Sigmoid colon (tissue), 4 donors: Measurements from ENCODE around the gene PRDM11.

ENCODE experiments used
- CTCF ChIP-seq, 4 experiments: fragments of 450-650 bp in 3 of 4; fragments of 200-600 bp in 1 of 4; IDR thresholded peaks; one replicate each; pipeline ENCODE4 v1.5.1; 2016 to 2019; ENCODE audit warnings: antibody characterized with exemption in 4 of 4, mild to moderate bottlenecking in 3 of 4, moderate library complexity in 2 of 4
- POLR2A ChIP-seq, 2 donors: fragments of 450-650 bp; IDR thresholded peaks; one replicate each; pipeline ENCODE4 v1.6.1; 2016; ENCODE audit warnings: antibody characterized with exemption in 2 of 2, mild to moderate bottlenecking in 2 of 2, moderate library complexity in 2 of 2
- POLR2AphosphoS5 ChIP-seq, 4 donors: sonication (generic); formaldehyde crosslinking; IDR thresholded peaks; one replicate each; pipeline ENCODE4 v1.6.1; 2017; ENCODE audit warnings: antibody characterized with exemption in 4 of 4

DNA sequence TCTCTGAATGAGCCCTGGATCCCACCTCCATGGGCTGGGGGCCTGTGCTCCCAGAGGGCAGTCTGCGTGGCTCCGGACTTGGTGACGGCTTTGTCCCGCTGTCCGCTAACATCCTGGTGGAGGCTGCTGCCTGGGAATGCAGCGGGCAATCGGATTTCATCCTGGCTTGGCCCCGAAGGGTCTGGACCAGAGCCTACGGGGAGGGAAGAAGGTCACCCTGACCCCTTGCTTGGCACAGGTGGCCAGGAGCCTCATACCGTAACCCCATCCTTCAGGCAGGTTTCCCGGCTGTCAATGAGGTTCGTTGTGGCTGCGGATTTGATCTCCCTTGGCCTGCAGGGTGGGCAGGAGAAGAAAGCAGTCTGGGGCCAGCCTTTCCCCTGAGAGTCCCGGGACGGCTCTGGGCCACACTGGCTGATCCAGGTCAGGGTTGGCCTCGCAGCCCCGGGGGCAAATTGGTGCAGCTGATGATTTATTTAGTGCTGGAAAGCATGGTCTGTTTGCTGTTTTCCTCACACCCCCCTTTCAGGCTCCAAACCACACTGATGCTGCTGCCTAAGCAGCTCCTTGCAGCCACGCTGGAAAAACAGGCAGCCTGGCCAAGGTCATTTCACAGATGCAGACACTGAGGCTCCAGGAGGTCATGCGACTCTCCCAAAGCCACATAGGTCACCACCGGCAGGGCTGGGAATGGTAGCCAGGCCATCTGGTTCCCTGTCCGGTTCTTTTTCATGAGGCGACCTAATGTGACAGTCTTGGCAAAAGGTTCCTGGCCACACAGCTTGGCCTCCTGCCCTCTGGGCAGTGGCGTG is 15.0 kb downstream of the PRDM11 start:
- TF ChIP-seq CTCF (IDR thresholded peaks at IDR 0.05): no peak
- no peak for TF ChIP-seq POLR2A (IDR thresholded peaks at IDR 0.05)
- peak in 1 of 4 donors; percentile 21 for TF ChIP-seq POLR2AphosphoS5 (IDR thresholded peaks at IDR 0.05)
